Esophagus squamous epithelium (tissue), 4 donors: ENCODE data around the gene DARS1.

Experiments
- CTCF ChIP-seq, 6 experiments: fragments of 450-650 bp in 4 of 6; fragments of 200-600 bp in 2 of 6; sonication (generic) in 2 of 6; IDR thresholded peaks; one replicate each; pipeline ENCODE4 v1.5.1; 2016 to 2019; ENCODE audit warnings: antibody characterized with exemption in 6 of 6, mild to moderate bottlenecking in 4 of 6, moderate library complexity in 4 of 6
- POLR2A ChIP-seq, 4 donors: fragments of 450-650 bp; IDR thresholded peaks; one replicate each; pipeline ENCODE4 v1.6.1; 2017; ENCODE audit warnings: antibody characterized with exemption in 4 of 4, mild to moderate bottlenecking in 4 of 4, moderate library complexity in 3 of 4

- TF ChIP-seq CTCF (IDR thresholded peaks at IDR 0.05): no peak
- TF ChIP-seq POLR2A (IDR thresholded peaks at IDR 0.05): no peak
Measured at GRCh38 chr2:135926605-135927004, 58.8 kb downstream of the DARS1 start.
